ENCODE measurements around the gene MTNR1A.

- TF ChIP-seq CTCF (IDR thresholded peaks at IDR 0.05; ENCODE audit: low read depth, low read length, missing input control) = no peak
- no peak for TF ChIP-seq TAF1 (conservative IDR thresholded peaks at IDR 0.05)
- no peak for TF ChIP-seq GABPA (IDR thresholded peaks at IDR 0.05 in 1 of 2, conservative IDR thresholded peaks at IDR 0.05 in 1 of 2)
- TF ChIP-seq SP1 (IDR thresholded peaks at IDR 0.05) = no peak
- TF ChIP-seq MAX (IDR thresholded peaks at IDR 0.05) = no peak
- TF ChIP-seq, protein P1, sequence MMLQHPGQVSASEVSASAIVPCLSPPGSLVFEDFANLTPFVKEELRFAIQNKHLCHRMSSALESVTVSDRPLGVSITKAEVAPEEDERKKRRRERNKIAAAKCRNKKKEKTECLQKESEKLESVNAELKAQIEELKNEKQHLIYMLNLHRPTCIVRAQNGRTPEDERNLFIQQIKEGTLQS (IDR thresholded peaks at IDR 0.05) = no peak
- TF ChIP-seq YY1 (IDR thresholded peaks at IDR 0.05) = no peak
- no peak for TF ChIP-seq JUND (IDR thresholded peaks at IDR 0.05)
- TF ChIP-seq FOXA1 (IDR thresholded peaks at IDR 0.05) = no peak
- no peak for TF ChIP-seq RAD21 (IDR thresholded peaks at IDR 0.05)
Measured at GRCh38 chr4:186499467-186499866, 55.9 kb downstream of the MTNR1A start.

Data from liver (tissue), 3 donors.